ENCODE results near the gene DCAF11. TPM values are rescaled to one million over a fixed set of nuclear protein-coding genes. Genes with fewer than 3 reads are reported as not detected.
A peak's percentile ranks its signal among the peaks of the same experiment; 100 is the strongest.

DCAF11 gene
- total RNA-seq, 1 donor from 2014 or later = 42.6 TPM

GRCh38 chr14:24146978-24147760 is 32.6 kb downstream of the DCAF11 start, which contains the start of gene RNF31:
Gene RNF31, plus strand, starts transcription at chr14:24147498. Its CDS starts 201 bp downstream, at chr14:24147699.
- H3K4me3 ChIP-seq (ENCODE audit: low read depth, low read length) = peak within 1 kb of the TSS; percentile 94
- TF ChIP-seq CTCF (conservative IDR thresholded peaks at IDR 0.05; ENCODE audit: low read depth, low read length) = no peak

GRCh38 chr14:24147761-24148428 is 33.3 kb downstream of the DCAF11 start:
- no peak for TF ChIP-seq CTCF (conservative IDR thresholded peaks at IDR 0.05; ENCODE audit: low read depth, low read length)
- no peak for DNase-seq (ENCODE audit: low read depth)
- H3K4me3 ChIP-seq (ENCODE audit: low read depth, low read length) = peak overlapping the region; percentile 94

More at GRCh38 chr14:24146978-24147760, 32.6 kb downstream of the DCAF11 start, which contains the start of gene RNF31:
- peak; percentile 77 for DNase-seq (ENCODE audit: low read depth)

GRCh38 chr14:24149302-24149969 is 34.9 kb downstream of the DCAF11 start:
- no peak overlapping the region for H3K4me3 ChIP-seq (ENCODE audit: low read depth, low read length)
- no peak for TF ChIP-seq CTCF (conservative IDR thresholded peaks at IDR 0.05; ENCODE audit: low read depth, low read length)
- DNase-seq (ENCODE audit: low read depth) = no peak

- DNase-seq (ENCODE audit: low read depth) = no peak
- no peak for TF ChIP-seq CTCF (conservative IDR thresholded peaks at IDR 0.05; ENCODE audit: low read depth, low read length)
- H3K4me3 ChIP-seq (ENCODE audit: low read depth, low read length) = no peak overlapping the region
Measured at GRCh38 chr14:24150061-24150460, 35.5 kb downstream of the DCAF11 start.

GRCh38 chr14:24150567-24150966 is 36.0 kb downstream of the DCAF11 start:
- no peak for DNase-seq (ENCODE audit: low read depth)
- no peak for TF ChIP-seq CTCF (conservative IDR thresholded peaks at IDR 0.05; ENCODE audit: low read depth, low read length)
- no peak overlapping the region for H3K4me3 ChIP-seq (ENCODE audit: low read depth, low read length)

- no peak for DNase-seq (ENCODE audit: low read depth)
- no peak for TF ChIP-seq CTCF (conservative IDR thresholded peaks at IDR 0.05; ENCODE audit: low read depth, low read length)
- no peak overlapping the region for H3K4me3 ChIP-seq (ENCODE audit: low read depth, low read length)
Measured at GRCh38 chr14:24150993-24151392, 36.4 kb downstream of the DCAF11 start.

Measured in epithelial cell of proximal tubule (primary cell).